ENCODE measurements around the gene PKD2. TPM values are rescaled to one million over a fixed set of nuclear protein-coding genes. Genes with fewer than 3 reads are reported as not detected.

Gene PKD2
- total and polyA plus RNA-seq, 2 of the 13 experiments (the other 11 are each of a cell fraction or from before 2014, with no cell fraction given): 5.6 to 9.1 TPM

DNA sequence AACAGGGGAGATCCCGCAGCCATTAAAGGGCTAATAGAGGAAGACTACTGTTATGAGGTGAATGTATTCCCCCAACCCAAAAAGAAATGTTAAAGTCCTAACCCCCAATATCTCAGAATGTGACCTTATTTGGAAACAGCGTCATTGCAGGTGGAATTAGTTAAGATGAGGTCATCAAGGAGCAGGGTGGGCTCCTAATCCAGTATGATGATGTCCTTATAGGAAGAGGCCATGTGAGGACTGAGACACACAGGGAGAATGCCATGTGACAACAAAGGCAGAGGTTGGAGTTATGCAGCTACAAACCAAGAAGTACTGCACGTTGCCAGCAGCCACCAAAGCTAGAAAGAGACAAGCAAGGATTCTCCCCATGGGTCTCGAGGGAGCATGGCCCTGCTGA, 17.7 kb upstream of the PKD2 start:
- intact Hi-C loops (cut with micrococcal nuclease; ENCODE audit: unreplicated experiment) (loop anchor here (5.0 kb wide), 1 partner anchor 312 kb away; no protein-coding TSS in a partner anchor), in situ Hi-C loops (cut with HindIII; ENCODE audit: extremely low pct_ligation_motif_present, low pct_unique_long_range_greater_than_20kb) (loop anchor here (25.0 kb wide), 2 partner anchors 302 to 452 kb away; partner anchors contain the start of gene SPARCL1)
- ATAC-seq (no peak), DNase-seq (ENCODE audit: low spot score) (no peak), FAIRE-seq (no peak)
- no peak overlapping the region for H2AFZ ChIP-seq (ENCODE audit: low read length)
- H3K4me1 ChIP-seq (ENCODE audit: insufficient read depth, low read length): peaks cover 8% of the 10 kb centered on the region
- no peak overlapping the region for H3K4me2 ChIP-seq (ENCODE audit: low read depth, low read length)
- no peaks in the 10 kb centered on the region for H3K36me3 ChIP-seq (replicated peaks in 1 of 2; ENCODE audit: control insufficient read depth in 1 of 2, insufficient read depth in 2 of 2, low read length in 2 of 2)
- CTCF ChIA-PET (ENCODE audit: low intra/inter-chr PET ratio, low total read pairs): no interaction called here
- no peak overlapping the region for H3K27ac ChIP-seq (ENCODE audit: extremely low read length, insufficient read depth, low read length)
- H3K27me3 ChIP-seq (ENCODE audit: control insufficient read depth in 1 of 2, insufficient read depth in 2 of 2, low read length in 2 of 2): peaks cover 0 to 5% of the 10 kb centered on the region in 2 experiments; a peak in 2 of 5 replicates
- no TSS peak for BruUV-seq (replicated peaks)
- WGBS (ENCODE audit: low lambda C conversion rate): 49% methylated on average over 2 of the region's 4 CpGs
- H4K20me1 ChIP-seq (ENCODE audit: insufficient read depth, low read length): no peaks in the 10 kb centered on the region
- TF ChIP-seq, protein P1, sequence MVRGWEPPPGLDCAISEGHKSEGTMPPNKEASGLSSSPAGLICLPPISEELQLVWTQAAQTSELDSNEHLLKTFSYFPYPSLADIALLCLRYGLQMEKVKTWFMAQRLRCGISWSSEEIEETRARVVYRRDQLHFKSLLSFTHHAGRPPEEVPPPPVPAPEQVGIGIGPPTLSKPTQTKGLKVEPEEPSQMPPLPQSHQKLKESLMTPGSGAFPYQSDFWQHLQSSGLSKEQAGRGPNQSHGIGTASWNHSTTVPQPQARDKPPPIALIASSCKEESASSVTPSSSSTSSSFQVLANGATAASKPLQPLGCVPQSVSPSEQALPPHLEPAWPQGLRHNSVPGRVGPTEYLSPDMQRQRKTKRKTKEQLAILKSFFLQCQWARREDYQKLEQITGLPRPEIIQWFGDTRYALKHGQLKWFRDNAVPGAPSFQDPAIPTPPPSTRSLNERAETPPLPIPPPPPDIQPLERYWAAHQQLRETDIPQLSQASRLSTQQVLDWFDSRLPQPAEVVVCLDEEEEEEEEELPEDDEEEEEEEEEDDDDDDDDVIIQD (CRISPR knock-in tag; IDR thresholded peaks at IDR 0.05; ENCODE audit: low read depth): no peak
- TF ChIP-seq FOSL1 (CRISPR knock-in tag; IDR thresholded peaks at IDR 0.05; ENCODE audit: borderline replicate concordance) (no peak), CREB1 (IDR thresholded peaks at IDR 0.05) (peak; percentile 61), CREB1 (CRISPR knock-in tag; IDR thresholded peaks at IDR 0.05) (no peak), ZNF333 (CRISPR knock-in tag; IDR thresholded peaks at IDR 0.05; ENCODE audit: borderline replicate concordance) (no peak), ATF7 (IDR thresholded peaks at IDR 0.05) (peak; percentile 78), ATF7 (CRISPR knock-in tag; IDR thresholded peaks at IDR 0.05) (no peak), ZNF615 (CRISPR knock-in tag; IDR thresholded peaks at IDR 0.05; ENCODE audit: borderline replicate concordance) (no peak), ZNF768 (CRISPR knock-in tag; IDR thresholded peaks at IDR 0.05) (no peak)
- TF ChIP-seq, protein P2, sequence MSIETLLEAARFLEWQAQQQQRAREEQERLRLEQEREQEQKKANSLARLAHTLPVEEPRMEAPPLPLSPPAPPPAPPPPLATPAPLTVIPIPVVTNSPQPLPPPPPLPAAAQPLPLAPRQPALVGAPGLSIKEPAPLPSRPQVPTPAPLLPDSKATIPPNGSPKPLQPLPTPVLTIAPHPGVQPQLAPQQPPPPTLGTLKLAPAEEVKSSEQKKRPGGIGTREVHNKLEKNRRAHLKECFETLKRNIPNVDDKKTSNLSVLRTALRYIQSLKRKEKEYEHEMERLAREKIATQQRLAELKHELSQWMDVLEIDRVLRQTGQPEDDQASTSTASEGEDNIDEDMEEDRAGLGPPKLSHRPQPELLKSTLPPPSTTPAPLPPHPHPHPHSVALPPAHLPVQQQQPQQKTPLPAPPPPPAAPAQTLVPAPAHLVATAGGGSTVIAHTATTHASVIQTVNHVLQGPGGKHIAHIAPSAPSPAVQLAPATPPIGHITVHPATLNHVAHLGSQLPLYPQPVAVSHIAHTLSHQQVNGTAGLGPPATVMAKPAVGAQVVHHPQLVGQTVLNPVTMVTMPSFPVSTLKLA (IDR thresholded peaks at IDR 0.05): peak; percentile 53
- TF ChIP-seq, protein P3, sequence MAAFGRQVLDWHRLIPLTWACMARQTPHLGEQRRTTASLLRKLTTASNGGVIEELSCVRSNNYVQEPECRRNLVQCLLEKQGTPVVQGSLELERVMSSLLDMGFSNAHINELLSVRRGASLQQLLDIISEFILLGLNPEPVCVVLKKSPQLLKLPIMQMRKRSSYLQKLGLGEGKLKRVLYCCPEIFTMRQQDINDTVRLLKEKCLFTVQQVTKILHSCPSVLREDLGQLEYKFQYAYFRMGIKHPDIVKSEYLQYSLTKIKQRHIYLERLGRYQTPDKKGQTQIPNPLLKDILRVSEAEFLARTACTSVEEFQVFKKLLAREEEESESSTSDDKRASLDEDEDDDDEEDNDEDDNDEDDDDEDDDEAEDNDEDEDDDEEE (CRISPR knock-in tag; IDR thresholded peaks at IDR 0.05): no peak
- H3K79me2 ChIP-seq (ENCODE audit: insufficient read depth, low read length): no peaks in the 10 kb centered on the region
- H3K9me3 ChIP-seq (ENCODE audit: low read length): no peaks in the 10 kb centered on the region
- no peak overlapping the region for H3K4me3 ChIP-seq (replicated peaks in 1 of 3; ENCODE audit: insufficient read depth in 1 of 3, low read depth in 2 of 3, low read length in 3 of 3)
- H3K9ac ChIP-seq (ENCODE audit: insufficient read depth, low read depth, low read length): no peak overlapping the region
- POLR2A ChIA-PET: no interaction called here

Measured in HepG2 (cell line).